Neural cell (in vitro differentiated cells): ENCODE results near the gene IL15. TPM values are rescaled to one million over a fixed set of nuclear protein-coding genes. Genes with fewer than 3 reads are reported as not detected.

Experiments
- H2AFZ ChIP-seq: fragments of 200-600, 300-800 bp; sonication (generic), shearing (Covaris generic); 2 replicates; pipeline ENCODE4 v1.6.0; 2014; ENCODE audit warnings: low read depth, mild to moderate bottlenecking, antibody characterized with exemption, low read length, moderate library complexity
- H3F3A ChIP-seq: fragments of 200-600 bp; shearing (Covaris generic); 2 replicates; pipeline ENCODE4 v1.6.1; 2016; ENCODE audit warnings: mild to moderate bottlenecking, moderate library complexity, mixed read lengths, antibody characterized with exemption, low read length; ENCODE audit not compliant: insufficient read depth, poor library complexity, severe bottlenecking
- H3K27ac ChIP-seq: fragments of 200-600, 300-800 bp; sonication (generic), shearing (Covaris generic); 2 replicates; pipeline ENCODE4 v1.5.1; 2014; ENCODE audit warnings: mild to moderate bottlenecking, low read length, moderate library complexity
- H3K27me3 ChIP-seq: fragments of 300-800, 200-600 bp; sonication (generic), shearing (Covaris generic); 2 replicates; pipeline ENCODE4 v1.6.0; 2014; ENCODE audit warnings: mild to moderate bottlenecking, low read depth, low read length, moderate library complexity; ENCODE audit not compliant: insufficient read depth
- H3K36me3 ChIP-seq: fragments of 300-800, 200-600 bp; sonication (generic), shearing (Covaris generic); 2 replicates; pipeline ENCODE4 v1.5.1; 2014; ENCODE audit warnings: mild to moderate bottlenecking, antibody characterized with exemption, low read length, moderate library complexity; ENCODE audit not compliant: insufficient read depth
- H3K4me2 ChIP-seq: fragments of 300-800, 200-600 bp; sonication (generic), shearing (Covaris generic); 2 replicates; pipeline ENCODE4 v1.6.0; 2014; ENCODE audit warnings: mild to moderate bottlenecking, low read length
- H3K4me3 ChIP-seq: fragments of 300-800, 200-600 bp; sonication (generic), shearing (Covaris generic); 2 replicates; pipeline ENCODE4 v1.5.1; 2014; ENCODE audit warnings: mild to moderate bottlenecking, low read length, moderate library complexity
- H3K79me2 ChIP-seq: fragments of 200-600 bp; shearing (Covaris generic); replicated peaks from 2 replicates; pipeline ENCODE4 v1.6.0; 2014; ENCODE audit warnings: mild to moderate bottlenecking, low read length, moderate library complexity; ENCODE audit not compliant: insufficient read depth
- H3K9ac ChIP-seq: fragments of 300-800, 200-600 bp; sonication (generic), shearing (Covaris generic); 2 replicates; pipeline ENCODE4 v1.6.1; 2016; ENCODE audit warnings: mild to moderate bottlenecking, low read length, mixed read lengths
- H3K9me2 ChIP-seq: fragments of 200-600 bp; shearing (Covaris generic); 2 replicates; pipeline ENCODE4 v1.6.1; 2016; ENCODE audit warnings: mild to moderate bottlenecking, low read length, mixed read lengths; ENCODE audit not compliant: insufficient read depth
- H3K9me3 ChIP-seq: fragments of 200-600, 300-800 bp; sonication (generic), shearing (Covaris generic); 2 replicates; pipeline ENCODE4 v1.6.1; 2016; ENCODE audit warnings: mild to moderate bottlenecking, mixed run types, low read length, moderate library complexity, mixed read lengths
- H4K20me1 ChIP-seq: fragments of 200-600 bp; shearing (Covaris generic); 2 replicates; pipeline ENCODE4 v1.6.1; 2016; ENCODE audit warnings: mild to moderate bottlenecking, mixed run types; ENCODE audit not compliant: insufficient read depth
- EP300 ChIP-seq: fragments of 450-650 bp; conservative IDR thresholded peaks from 2 replicates; pipeline ENCODE4 v1.6.1; 2014; ENCODE audit warnings: antibody characterized with exemption, mild to moderate bottlenecking, moderate library complexity; ENCODE audit not compliant: poor library complexity, severe bottlenecking
- EZH2 ChIP-seq: fragments of 200-600, 300-800 bp; shearing (Covaris generic), sonication (generic); IDR thresholded peaks from 2 replicates; pipeline ENCODE4 v1.6.1; 2014; ENCODE audit warnings: antibody characterized with exemption, low read length, borderline replicate concordance, mild to moderate bottlenecking; ENCODE audit not compliant: insufficient read depth, poor library complexity, severe bottlenecking
- MXI1 ChIP-seq: fragments of 450-650 bp; conservative IDR thresholded peaks from 2 replicates; pipeline ENCODE4 v1.6.1; 2014; ENCODE audit warnings: antibody characterized with exemption, mild to moderate bottlenecking; ENCODE audit not compliant: poor library complexity, severe bottlenecking
- POLR2AphosphoS5 ChIP-seq: IDR thresholded peaks from 2 replicates; pipeline ENCODE4 v1.6.1; 2012
- RAD21 ChIP-seq: fragments of 450-650 bp; conservative IDR thresholded peaks from 2 replicates; pipeline ENCODE4 v1.6.1; 2014; ENCODE audit warnings: antibody characterized with exemption, mild to moderate bottlenecking, moderate library complexity
- SMC3 ChIP-seq: fragments of 450-650 bp; conservative IDR thresholded peaks from 2 replicates; pipeline ENCODE4 v1.6.1; 2014; ENCODE audit warnings: antibody characterized with exemption, mild to moderate bottlenecking, moderate library complexity; ENCODE audit not compliant: poor library complexity
- TAF1 ChIP-seq: IDR thresholded peaks from 2 replicates; pipeline ENCODE4 v1.6.1; 2012; ENCODE audit warnings: low read depth
- polyA plus RNA-seq: library from polyadenylated mRNA; depleted of rRNA; stranded (reverse); fragments of >200 nt; gene quantifications from 2 replicates; pipeline ENCODE4 v1.2.3, GENCODE V29; 2014
- TF ChIP-seq, protein P1 (sequence below): fragments of 450-650 bp; IDR thresholded peaks from 2 replicates; pipeline ENCODE4 v1.5.1; 2014; ENCODE audit warnings: antibody characterized with exemption, mild to moderate bottlenecking, moderate library complexity; ENCODE audit not compliant: poor library complexity, severe bottlenecking
- TF ChIP-seq, protein P2 (sequence below): IDR thresholded peaks from 2 replicates; pipeline ENCODE4 v1.6.1; 2012; ENCODE audit warnings: borderline replicate concordance

IL15 gene
- polyA plus RNA-seq, 1 donor from 2014 or later: not detected

DNA sequence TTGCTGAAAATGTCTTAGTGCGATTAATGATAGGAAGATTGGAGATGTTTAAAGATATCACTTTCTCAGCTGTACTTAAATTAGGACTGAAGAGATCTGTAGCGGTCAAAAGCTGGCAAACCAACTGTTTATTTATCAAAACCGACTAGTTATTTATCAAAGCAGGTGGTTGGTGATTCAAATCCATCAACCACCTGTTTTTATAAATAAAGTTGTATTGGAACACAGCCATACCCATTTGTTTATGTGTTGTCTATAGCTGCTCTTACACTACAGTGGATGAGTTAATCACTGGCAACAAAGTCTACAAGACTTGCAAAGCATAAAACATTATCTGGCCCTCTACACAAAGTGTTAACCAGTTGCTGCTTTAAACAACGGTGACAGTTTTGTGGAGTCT lies 76.8 kb downstream of the IL15 start:
- no peak overlapping the region for H3K4me3 ChIP-seq
- no peaks in the 10 kb centered on the region for H3K9me3 ChIP-seq
- no peaks in the 10 kb centered on the region for H4K20me1 ChIP-seq
- no peaks in the 10 kb centered on the region for H3K36me3 ChIP-seq
- no peaks in the 10 kb centered on the region for H3K27me3 ChIP-seq
- H3K79me2 ChIP-seq: no peaks in the 10 kb centered on the region
- H2AFZ ChIP-seq: no peak overlapping the region
- H3F3A ChIP-seq: no peaks in the 10 kb centered on the region
- H3K4me2 ChIP-seq: no peak overlapping the region
- H3K9ac ChIP-seq: no peak overlapping the region
- no peaks in the 10 kb centered on the region for H3K9me2 ChIP-seq
- no peak for TF ChIP-seq POLR2AphosphoS5
- no peak for TF ChIP-seq TAF1
- TF ChIP-seq, protein P1, sequence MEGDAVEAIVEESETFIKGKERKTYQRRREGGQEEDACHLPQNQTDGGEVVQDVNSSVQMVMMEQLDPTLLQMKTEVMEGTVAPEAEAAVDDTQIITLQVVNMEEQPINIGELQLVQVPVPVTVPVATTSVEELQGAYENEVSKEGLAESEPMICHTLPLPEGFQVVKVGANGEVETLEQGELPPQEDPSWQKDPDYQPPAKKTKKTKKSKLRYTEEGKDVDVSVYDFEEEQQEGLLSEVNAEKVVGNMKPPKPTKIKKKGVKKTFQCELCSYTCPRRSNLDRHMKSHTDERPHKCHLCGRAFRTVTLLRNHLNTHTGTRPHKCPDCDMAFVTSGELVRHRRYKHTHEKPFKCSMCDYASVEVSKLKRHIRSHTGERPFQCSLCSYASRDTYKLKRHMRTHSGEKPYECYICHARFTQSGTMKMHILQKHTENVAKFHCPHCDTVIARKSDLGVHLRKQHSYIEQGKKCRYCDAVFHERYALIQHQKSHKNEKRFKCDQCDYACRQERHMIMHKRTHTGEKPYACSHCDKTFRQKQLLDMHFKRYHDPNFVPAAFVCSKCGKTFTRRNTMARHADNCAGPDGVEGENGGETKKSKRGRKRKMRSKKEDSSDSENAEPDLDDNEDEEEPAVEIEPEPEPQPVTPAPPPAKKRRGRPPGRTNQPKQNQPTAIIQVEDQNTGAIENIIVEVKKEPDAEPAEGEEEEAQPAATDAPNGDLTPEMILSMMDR: no peak
- TF ChIP-seq, protein P2, sequence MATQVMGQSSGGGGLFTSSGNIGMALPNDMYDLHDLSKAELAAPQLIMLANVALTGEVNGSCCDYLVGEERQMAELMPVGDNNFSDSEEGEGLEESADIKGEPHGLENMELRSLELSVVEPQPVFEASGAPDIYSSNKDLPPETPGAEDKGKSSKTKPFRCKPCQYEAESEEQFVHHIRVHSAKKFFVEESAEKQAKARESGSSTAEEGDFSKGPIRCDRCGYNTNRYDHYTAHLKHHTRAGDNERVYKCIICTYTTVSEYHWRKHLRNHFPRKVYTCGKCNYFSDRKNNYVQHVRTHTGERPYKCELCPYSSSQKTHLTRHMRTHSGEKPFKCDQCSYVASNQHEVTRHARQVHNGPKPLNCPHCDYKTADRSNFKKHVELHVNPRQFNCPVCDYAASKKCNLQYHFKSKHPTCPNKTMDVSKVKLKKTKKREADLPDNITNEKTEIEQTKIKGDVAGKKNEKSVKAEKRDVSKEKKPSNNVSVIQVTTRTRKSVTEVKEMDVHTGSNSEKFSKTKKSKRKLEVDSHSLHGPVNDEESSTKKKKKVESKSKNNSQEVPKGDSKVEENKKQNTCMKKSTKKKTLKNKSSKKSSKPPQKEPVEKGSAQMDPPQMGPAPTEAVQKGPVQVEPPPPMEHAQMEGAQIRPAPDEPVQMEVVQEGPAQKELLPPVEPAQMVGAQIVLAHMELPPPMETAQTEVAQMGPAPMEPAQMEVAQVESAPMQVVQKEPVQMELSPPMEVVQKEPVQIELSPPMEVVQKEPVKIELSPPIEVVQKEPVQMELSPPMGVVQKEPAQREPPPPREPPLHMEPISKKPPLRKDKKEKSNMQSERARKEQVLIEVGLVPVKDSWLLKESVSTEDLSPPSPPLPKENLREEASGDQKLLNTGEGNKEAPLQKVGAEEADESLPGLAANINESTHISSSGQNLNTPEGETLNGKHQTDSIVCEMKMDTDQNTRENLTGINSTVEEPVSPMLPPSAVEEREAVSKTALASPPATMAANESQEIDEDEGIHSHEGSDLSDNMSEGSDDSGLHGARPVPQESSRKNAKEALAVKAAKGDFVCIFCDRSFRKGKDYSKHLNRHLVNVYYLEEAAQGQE: no peak
- no peak for TF ChIP-seq EP300
- no peak for TF ChIP-seq SMC3
- no peak for TF ChIP-seq RAD21
- TF ChIP-seq MXI1: no peak
- no peak for TF ChIP-seq EZH2
- H3K27ac ChIP-seq: no peak overlapping the region

DNA sequence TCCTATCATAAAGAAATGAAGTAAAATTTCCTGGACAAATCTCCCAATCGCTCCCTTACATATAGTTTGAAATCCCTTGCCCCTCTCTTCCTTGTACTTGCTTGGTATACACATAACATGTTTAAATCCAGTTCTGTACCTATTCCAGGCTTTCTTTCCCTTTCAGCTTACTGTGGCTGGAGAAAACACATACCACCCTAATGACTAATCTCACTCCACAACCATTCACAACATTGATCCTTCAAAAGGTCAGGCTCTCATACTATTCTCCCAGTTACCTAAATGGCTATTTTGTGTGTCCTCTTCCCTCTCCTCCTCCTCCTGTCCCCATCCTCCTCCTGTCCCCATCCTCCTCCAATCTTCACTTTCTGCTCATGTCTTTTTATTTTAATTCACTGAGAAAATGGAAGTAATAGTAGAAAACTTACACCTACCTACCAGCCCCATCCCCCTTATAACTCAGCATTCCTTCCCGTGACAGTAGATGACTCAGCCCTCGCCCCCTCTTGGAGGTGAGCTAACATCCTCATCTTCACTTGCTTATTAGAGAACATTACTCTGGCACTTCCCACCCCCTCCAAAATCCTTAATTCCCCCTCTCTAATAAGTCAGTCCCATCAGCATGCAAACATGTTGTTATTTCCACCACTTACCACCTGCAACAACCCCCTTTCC lies 77.5 kb downstream of the IL15 start:
- no peaks in the 10 kb centered on the region for H4K20me1 ChIP-seq
- no peak overlapping the region for H3K9ac ChIP-seq
- no peaks in the 10 kb centered on the region for H3K79me2 ChIP-seq
- H3K4me3 ChIP-seq: no peak overlapping the region
- no peak overlapping the region for H3K27ac ChIP-seq
- no peaks in the 10 kb centered on the region for H3K9me2 ChIP-seq
- no peaks in the 10 kb centered on the region for H3F3A ChIP-seq
- no peak overlapping the region for H3K4me2 ChIP-seq
- TF ChIP-seq POLR2AphosphoS5 (no peak), SMC3 (no peak), EZH2 (no peak), EP300 (no peak), MXI1 (no peak), TAF1 (no peak), RAD21 (no peak)
- TF ChIP-seq, protein P1: no peak
- TF ChIP-seq, protein P2: no peak
- no peaks in the 10 kb centered on the region for H3K27me3 ChIP-seq
- H3K36me3 ChIP-seq: no peaks in the 10 kb centered on the region
- H3K9me3 ChIP-seq: no peaks in the 10 kb centered on the region
- H2AFZ ChIP-seq: no peak overlapping the region
